A204.1 (cell line): ENCODE data around the gene SPPL3.

Experiments used
- FAIRE-seq: peaks from 2 replicates; lab custom pipeline; 2012; peaks lifted over from hg19 to GRCh38; lab: Jason Lieb, UNC

Gene SPPL3

DNA sequence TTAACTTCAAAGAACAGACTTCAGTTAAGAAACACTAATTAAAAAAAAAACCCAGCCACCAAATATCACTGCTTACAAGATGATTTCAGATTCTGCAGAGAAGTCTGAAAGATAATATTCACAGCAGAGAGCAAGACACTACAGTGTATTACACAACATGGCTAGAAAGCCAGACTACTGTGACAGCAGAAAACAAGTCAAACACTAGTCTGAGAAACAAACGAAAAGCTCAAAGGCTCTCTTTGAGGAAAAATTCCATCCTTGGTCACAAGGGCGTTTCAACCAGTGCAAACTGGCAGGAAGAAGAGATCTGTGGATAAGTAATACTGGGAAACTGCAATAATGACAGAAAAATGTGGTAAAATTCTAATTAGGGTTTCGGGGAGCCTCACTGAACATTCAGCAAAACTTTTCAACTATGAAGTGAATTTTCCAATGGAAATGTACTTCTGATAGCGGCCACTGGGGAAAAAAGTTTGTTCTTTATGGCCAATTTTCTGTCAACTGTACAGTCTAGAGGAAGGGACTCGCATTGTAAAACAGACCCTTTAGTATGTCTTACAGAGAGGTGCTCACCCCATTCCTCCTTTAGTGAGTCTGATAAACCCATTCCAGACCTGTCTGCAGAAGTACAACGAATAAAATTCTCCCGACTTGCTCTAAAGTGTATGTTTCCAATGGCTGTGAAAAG, 128.2 kb downstream of the SPPL3 start:
- no peak for FAIRE-seq

DNA sequence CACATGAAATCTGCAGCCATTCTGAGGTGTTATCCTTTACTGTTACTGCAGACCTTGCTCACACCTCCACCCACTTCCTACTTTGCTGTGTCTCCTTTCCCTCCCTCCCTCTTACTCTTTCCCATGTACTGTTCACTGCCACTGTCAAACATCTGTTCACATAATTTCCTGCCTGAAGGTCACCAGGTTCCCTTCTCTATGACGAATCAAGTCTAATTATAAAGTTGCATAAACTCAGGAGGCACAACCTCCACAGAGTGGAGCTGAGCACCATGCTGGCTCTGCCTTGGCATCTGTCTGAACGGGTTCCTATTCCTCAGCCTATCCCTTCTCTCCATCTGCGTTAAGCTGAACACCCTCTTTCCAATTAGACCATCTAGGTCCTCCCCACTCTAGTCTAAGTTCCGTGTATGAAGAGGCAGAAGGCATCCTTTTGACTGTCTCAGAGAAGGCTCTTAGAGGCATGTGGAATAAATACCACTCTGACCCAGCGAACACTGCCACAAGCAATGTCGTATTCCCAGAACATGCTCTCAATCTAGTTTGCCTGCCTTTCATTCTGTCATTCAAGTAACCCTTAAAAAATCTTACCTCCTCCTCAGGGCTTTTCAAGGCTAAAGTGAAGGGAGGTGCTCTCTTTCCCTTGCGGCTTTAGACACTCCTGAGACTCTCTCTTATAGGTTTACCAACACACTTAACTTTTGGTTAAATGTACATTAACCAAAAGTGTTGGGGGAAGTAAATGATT, 129.8 kb downstream of the SPPL3 start:
- FAIRE-seq = no peak

DNA sequence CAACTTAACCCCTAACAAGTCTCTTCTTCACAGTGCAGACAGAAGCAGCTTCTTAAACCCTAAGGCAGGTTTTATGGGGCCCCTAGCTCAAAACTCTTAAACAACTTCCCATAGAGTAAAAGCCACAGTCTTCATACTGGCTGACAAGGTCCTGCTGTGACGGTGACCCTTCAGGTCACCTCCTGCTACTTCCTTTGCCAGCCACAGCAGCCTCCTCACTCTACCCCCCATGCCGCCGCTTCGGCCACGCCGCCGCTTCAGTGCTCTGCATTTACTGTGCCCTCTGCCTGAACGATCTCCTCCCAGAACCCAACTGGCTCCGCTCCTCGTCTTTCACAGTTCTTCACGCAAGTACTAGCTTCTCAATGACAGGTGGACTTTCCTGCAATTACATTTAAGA, 133.1 kb downstream of the SPPL3 start:
- FAIRE-seq = no peak

DNA sequence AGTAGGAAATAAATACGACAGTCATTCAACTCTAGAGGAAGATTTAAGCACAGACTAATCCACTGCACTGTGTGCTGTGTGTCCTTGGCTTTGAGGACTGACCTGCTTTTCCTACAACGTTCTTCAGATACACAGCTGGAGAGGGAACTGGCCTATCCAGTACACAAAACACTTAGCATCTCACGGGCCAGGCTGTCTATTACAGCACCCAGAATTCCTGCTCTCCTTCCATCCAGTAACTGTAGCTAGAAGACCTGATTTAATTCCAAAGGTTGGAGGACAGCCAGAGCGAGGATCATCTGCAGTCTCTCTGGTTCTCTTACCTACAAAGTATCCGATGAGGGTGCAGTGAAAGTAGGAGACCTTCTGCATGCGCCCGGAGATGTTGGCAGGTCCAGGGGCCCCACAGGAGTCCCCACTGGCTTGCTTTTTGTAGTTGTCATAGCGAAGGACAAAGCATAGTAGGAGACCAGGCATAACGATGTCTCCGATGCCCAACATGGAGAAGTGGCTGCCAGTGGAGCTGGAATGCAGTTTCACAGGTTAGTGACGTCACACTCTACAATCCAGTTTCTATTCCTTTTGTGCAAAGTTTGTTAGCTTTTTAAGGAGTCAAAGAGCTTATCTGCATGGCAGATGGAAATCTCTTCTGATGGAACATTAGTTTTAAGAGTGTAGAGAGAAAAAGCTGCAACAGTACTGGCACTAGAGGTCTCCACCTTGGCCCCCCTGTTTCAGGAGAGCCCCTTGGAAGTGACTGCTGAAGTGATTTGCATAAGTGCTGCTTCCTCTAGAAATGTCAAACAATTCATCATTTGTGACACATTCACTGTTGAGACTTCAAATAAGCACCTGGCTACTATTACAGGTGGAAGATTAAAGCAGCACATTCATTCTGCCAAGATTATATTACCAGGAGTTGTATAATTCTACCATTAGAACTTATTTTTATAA, 136.8 kb downstream of the SPPL3 start:
- FAIRE-seq = no peak

DNA sequence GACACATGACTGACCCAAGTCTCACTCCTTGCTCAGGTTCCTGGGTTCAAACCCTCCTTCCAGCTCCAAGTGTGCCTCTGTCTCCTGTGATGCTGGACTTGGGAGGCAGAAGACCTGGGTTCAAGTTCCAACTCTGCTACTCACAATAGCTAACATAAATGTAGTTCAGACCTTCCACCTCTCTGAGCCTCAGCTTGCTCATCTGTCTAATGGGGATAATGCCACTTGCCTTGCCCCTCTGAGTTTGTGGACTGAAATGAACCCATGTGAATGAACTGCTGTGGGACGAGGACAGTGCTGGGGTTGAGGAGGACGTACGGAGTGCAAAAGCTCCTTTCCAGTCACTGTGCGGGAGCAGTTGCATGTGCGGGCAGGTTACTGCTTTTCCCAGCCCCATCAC, 137.6 kb downstream of the SPPL3 start:
- no peak for FAIRE-seq

DNA sequence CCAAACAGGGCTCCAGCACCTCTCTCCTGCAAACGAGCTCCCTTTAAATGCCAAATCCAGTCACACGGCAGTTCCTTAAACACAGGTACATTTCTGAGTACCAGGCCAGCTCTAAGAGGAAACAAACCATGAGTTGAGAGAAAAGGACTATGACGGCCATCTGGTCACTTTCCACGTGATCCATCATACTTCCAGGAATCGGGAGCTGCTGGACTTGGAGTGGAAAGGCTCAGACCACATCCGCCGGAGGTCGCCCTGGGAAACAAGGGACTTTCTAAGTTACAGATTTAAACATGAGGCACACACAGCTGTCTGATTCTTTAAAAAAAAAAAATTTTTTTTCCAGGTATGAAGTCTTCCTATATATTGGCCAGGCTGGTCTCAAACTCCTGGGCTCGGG, 139.3 kb downstream of the SPPL3 start:
- FAIRE-seq = no peak

DNA sequence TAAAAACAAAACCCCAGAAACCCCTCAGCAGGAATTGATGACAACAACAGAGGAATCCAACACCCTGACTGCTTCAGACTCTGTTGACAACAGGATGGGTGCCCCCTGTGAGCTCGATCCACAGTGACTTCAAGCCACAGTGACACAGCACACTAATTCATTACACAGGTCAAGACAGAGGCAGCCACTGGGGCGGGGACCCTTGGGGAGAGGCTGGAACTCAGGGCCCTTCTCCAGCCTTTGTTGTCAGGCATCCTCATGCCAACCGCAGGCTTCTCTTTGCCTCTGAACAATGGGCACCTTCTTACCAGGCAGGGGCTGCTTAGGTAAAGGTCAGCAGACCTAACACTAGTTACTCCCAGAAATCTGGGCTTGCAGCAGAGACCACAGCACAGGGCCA, 140.9 kb downstream of the SPPL3 start:
- FAIRE-seq = no peak

DNA sequence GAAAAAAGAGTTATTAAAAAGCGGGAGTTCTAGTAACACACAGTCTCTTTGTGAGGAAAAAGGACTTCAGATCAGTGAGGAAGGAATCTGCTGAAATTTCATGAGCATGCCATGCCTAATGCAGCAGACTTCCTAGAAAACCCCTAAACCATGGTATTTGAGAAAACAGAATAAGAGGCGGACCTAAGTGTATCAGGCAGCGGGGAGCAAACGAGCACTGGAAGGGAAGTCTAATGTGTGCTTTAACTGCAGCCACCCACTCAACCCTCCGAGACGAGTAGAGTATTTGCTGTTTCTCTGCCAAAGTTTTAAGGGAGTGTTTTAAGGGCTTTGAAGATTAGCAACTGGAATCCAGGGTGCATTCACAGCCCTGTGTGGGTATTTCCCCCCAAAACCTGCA, 142.1 kb downstream of the SPPL3 start:
- FAIRE-seq = no peak

DNA sequence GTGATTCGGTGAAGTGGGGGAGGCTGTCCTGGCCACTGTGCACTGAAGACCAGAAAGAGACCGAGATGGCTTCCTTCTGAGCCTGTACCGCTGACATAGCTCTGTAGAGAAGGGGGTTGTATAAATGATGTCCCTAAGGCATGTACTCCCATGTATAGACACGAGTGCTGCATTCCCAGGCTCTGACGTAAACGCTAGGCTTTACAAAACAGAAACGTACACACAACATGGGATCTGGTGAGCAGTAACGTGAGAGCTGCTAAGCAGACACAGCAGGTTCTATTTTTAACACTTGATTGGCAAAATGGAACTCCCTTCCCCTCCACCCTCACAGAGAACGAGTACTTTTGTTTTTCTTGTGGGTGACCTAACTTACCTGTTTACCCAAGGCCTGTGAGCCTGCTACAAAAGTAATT, 142.6 kb downstream of the SPPL3 start:
- no peak for FAIRE-seq

DNA sequence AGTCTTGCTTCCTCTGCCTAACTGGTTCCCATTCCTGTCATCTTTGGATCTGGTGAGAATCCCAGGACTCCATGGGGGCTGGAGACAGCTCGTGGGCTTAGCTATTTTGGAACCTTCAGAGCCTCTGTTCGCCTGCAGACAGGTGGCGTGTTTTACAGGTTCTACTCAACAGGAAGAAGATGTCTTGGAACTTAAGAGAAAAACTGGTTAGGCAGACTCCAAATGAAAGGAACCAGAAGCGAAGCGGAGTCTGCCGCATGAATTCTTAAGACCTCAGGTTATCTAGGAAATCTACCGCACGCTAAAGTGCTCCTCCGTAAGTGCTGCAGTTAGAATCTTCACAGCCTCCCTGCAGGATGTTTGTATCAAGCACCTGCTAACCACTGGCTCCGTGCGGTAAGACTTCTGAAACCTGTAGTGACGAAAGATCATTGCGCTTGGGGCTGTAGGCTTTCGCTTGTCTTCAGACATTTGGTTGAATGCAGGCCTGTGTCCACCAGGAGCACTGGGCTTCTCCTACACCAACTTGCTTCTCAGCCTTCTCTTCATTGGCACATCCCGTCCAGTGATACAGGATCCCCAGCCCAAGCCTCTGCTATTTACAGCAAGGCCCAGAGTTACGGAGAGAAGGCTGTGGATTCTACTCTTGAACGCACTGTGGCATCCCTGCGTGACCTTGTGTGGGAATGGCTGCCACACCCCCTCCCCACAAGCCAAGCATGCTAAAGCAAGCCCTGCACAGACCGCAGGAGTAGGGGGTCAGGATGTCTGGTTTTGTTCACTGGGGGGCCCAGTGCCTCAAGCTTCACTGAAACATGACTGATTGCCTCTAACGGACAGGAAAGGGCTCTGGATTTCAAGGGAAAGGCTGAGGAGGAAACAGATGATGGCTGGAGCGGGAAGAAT, 143.6 kb downstream of the SPPL3 start:
- no peak for FAIRE-seq

DNA sequence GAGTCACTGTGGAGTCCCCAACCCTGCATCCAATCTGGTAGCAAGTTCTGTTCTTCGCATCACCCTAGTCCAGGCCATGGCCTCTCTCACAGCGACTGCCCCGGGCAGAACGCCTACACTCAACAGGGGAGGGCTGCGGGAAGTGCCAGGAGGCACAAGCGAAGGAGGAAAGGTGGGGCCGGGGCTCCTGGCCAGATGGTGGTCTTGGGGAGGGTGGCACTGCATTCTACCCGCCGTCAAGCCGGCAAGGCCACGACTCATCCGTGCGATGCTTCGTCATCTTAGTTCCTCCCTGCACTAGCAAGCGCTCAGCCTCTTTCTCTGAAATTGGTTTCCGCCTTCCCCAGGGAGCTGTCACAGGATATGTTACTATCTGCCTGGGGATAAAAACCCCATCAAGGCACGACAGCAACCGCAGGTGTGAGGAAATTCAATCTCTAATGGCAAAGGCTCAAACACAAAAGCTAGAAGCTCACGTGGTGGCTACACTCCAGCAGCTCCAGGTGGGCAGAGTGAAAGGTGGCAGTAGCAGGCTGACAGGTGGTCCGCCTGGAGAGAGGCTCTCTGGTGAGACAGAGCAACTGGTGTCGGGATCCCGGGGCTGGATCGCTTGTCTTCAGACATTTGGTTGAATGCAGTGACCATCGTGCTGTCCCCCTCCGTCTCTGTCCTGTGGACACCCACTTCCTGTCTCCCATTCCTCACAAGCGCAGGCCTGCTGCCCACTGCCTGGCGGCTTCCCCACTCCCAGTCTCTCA, 144.4 kb downstream of the SPPL3 start:
- no peak for FAIRE-seq

DNA sequence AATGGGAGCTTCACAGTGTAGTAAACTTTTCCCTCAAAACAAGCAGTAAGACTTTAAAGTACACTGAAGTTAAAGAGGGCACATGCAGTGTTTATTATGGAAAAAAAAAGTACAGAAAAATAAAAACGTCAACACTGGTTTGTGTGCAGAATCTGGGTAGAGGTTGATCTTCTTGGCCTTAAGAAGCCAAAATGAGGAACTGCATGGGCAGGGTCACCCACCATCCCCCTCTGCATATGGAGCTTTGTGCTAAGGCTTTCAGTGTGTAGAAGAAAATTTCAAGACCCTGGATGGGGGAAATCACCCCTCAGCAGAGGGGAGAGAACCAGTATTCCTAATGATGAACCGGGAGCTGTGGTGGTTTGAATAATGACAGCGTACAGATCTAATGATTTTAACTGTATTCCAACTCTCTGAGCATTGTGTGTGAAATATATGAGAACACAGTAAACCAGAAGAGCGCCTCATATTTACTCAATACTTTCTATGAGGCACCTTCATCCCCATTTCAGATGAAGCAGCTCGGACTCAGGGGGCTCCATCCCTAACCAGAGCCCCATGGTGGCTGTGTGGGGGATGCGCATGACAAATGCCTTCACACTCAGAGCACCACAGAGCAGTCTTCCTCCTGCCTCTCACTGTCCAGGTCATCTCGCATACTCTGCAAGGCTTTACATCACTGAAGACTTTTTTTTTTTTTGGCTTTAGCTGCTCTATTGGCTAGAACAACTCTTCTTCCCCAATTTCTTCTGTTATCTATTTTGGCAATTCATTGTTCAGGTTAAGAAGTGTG, 145.2 kb downstream of the SPPL3 start:
- FAIRE-seq = no peak

DNA sequence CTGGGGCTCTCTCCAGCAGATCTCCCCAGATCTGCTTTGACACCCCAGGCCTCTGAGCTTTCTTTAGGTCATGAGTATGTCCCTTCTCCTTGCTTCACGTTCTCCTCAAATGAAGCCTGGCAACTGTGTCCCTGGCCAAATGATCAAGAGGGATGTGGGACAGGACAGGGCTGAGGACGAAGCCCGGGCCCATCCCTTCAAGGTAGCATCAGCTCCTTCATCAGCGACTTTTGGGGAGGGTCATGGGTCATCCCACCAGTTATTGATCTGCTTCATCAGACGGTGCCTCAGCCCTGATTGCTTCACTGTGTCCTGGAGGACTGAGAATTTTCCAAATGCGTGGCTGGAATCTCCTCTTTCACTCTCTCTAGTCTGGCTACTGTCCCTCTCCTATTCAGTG, 146.2 kb downstream of the SPPL3 start:
- no peak for FAIRE-seq

DNA sequence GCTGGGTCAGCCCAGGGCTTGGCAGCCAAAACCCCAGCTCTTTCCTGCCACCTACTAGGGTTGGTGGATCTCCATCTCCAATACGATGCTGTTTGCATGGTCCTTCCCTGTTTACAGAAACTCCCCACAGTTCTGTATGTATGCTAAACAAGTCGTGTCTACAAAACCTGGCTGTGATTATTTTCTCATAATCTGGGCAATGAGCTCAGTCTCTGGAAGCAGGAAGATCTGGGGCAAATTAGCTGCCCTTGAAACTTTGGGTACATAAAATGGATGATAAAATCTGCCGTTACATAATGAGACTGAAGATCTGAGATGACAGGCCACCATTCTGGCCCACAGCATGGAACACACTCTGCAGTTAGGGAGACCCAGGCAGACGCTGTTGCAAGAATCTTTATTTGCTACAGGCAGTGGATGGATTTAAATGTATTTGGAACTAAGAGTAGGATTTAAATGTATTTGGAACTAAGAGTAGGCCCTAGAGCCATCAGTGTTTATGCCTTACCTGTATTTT, 146.9 kb downstream of the SPPL3 start:
- FAIRE-seq = no peak

DNA sequence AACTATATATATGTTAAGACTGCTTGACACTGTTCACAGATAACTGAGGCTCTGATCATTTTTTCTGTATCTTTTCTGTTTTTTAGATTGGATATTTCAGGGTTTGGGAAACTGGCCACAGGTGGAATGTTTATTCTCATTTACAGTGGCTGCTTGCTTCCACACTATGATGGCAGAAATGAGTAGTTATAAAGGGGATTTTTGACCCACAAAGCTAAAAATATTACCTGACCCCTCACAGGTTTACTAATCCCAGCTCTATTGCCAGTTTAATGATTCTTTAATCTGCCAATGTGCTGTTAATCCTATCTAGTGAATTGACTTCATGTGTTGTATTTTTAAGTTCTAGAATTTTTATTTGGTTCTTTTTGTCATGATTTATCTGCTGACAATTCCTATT, 148.9 kb downstream of the SPPL3 start:
- no peak for FAIRE-seq

DNA sequence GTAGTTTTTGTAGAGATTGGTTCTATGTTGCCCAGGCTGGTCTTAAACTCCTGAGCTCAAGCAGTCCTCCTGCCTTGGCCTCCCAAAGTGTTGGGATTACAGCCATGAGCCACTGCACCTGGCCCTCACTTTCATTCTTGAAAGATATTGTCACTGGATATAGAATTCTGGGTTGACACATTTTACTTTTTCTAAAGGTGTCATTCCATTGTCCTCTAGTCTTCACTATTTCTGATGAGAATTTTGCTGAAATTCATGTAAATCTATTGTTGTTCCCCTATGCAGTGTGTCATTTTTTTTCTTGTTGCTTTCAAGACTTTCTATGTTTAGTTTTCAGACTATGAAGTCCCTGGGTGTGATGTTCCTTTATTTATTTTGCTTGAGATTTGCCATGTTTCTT, 149.4 kb downstream of the SPPL3 start:
- FAIRE-seq = no peak

DNA sequence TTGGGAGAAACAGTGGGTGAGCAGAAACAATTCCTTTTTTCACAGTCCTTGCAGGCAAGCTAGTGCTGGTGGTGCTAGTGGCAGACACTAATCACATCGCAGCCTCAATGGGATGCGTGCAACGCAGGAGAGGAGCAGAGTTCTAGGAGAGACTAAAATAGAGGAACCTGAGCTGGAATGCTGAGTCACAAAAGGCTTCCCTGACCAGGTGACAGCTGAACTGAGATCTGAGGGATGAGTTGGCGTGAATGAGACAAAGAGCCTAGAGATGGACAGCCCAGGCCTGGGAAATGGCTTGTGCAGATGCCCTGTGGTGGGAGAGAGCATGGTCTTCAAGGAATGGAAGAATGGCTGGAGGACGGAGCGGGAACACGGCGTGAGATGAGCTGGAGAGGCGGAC, 152.8 kb downstream of the SPPL3 start:
- no peak for FAIRE-seq

DNA sequence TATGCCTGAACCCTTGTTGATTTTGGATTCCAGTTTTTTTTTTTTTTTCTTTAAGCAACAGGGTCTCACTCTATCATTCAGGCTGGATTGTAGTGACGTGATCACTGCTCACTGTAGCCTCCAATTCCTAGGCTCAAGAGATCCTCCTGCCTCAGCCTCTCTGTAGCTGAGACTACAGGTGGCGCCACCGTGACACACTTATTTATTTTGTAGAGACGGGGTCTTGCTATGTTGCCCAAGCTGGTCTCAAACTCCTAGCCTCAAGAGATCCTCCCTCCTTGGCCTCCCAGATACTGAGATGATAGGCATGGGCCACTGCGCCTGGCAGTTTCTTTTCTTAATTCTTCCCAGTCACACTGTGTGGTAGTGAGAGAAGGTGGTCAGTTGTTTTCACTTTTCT, 153.4 kb downstream of the SPPL3 start:
- FAIRE-seq = no peak

DNA sequence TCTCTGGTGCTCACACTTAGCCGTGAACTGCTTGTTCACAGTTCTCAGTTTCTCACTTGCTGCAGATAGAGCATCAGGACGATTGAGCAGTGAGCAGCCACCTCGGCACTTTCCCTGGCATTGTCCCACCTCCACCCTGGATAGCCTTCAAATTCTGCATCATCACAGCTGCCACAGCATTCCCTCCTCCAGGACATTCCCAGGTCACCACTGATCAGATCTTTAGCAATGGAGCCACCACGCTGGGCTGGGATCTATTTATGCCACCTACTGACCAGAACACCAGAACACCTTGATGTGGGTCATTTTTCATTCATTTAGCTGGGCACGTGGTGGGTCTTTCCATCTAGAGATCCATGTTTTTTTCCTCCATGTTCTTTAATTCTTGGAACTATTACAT, 154.9 kb downstream of the SPPL3 start:
- FAIRE-seq = no peak

DNA sequence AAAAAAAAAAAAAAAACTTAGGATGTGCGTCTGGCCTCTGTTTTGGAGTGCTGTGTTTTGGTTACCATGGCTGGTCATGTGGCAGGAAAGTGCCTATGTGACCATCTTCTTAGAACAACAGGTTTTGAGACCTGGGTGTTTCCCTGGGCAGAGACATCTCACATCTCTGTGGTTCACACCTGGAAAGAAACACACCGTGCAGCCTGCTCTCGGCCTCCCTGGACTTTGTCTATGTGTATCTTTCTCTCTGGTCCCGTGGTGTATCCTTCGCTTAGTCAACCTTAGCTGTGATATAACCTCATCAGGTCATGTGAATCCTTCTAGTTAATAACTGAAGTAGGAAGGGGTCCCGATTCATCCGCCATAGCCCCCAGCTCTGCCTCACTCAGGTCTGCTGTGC, 155.9 kb downstream of the SPPL3 start:
- FAIRE-seq = no peak
